Endothelial cell of umbilical vein (primary cell): ENCODE measurements around the gene LPAR6. TPM values are rescaled to one million over a fixed set of nuclear protein-coding genes. Genes with fewer than 3 reads are reported as not detected.

ENCODE experiments used
- BruUV-seq: library from RNA; stranded (reverse); fragments of 400-500 nt; replicated peaks from 2 replicates; lab custom pipeline; 2021; lab: Mats Ljungman, UMichigan
- CTCF ChIA-PET: fragments of 300-600, 350-600 bp; sonication (Branson Sonifier 250); formaldehyde crosslinking; loops from one replicate; lab custom pipeline; 2021; ENCODE audit warnings: antibody characterized with exemption, inconsistent platforms; lab: Charles Lee
- POLR2A ChIA-PET: fragments of 300-600, 350-600 bp; sonication (Branson Sonifier 250); formaldehyde crosslinking; loops from one replicate; lab custom pipeline; 2021; ENCODE audit warnings: antibody characterized with exemption, inconsistent platforms; lab: Charles Lee
- DNase-seq: peaks from one replicate; pipeline ENCODE4 v3.0.0-alpha.2; 2011; ENCODE audit warnings: low read depth, low spot score
- FAIRE-seq: peaks from 2 replicates; lab custom pipeline; 2011; peaks lifted over from hg19 to GRCh38; lab: Jason Lieb, UNC
- H2AFZ ChIP-seq: 2 replicates; pipeline ENCODE4 v1.6.0; 2012; ENCODE audit warnings: low read depth, low read length, control low read depth, inconsistent platforms
- H3K27ac ChIP-seq: 2 replicates; pipeline ENCODE4 v1.5.1; 2011; ENCODE audit warnings: low read depth, mild to moderate bottlenecking, control low read depth, low read length, moderate library complexity; ENCODE audit not compliant: insufficient read depth
- H3K27me3 ChIP-seq, 2 experiments: 2 replicates each; pipeline versions ENCODE4 v1.6.0 to v1.6.1; 2011; ENCODE audit warnings: low read length in 2 of 2, mixed read lengths in 1 of 2; ENCODE audit not compliant: control insufficient read depth in 2 of 2, insufficient read depth in 2 of 2
- H3K36me3 ChIP-seq, 2 experiments: 2 replicates in 1 of 2; 3 replicates in 1 of 2; pipeline ENCODE4 v1.5.1; 2011; ENCODE audit warnings: low read length in 2 of 2, mild to moderate bottlenecking in 1 of 2, moderate library complexity in 1 of 2; ENCODE audit not compliant: control insufficient read depth in 2 of 2, insufficient read depth in 2 of 2; ENCODE audit errors: extremely low read depth in 1 of 2
- H3K4me1 ChIP-seq: 3 replicates; pipeline ENCODE4 v1.5.1; 2011; ENCODE audit warnings: mild to moderate bottlenecking, low read length; ENCODE audit not compliant: control insufficient read depth, insufficient read depth; ENCODE audit errors: extremely low read depth
- H3K4me2 ChIP-seq: 2 replicates; pipeline ENCODE4 v1.6.1; 2011; ENCODE audit warnings: low read length, control low read depth, mixed read lengths; ENCODE audit not compliant: insufficient read depth
- H3K4me3 ChIP-seq, 3 experiments: fragments of 200-600 bp in 1 of 3; sonication (generic), shearing (Covaris generic) in 1 of 3; replicated peaks in 1 of 3; 2 replicates each; pipeline ENCODE4 v1.5.1; 2011 to 2016; ENCODE audit warnings: control low read depth in 3 of 3, low read length in 3 of 3, mild to moderate bottlenecking in 2 of 3, inconsistent platforms in 1 of 3, low read depth in 1 of 3, moderate library complexity in 1 of 3; ENCODE audit not compliant: insufficient read depth in 1 of 3
- H3K79me2 ChIP-seq: 2 replicates; pipeline ENCODE4 v1.6.0; 2012; ENCODE audit warnings: low read length, inconsistent platforms; ENCODE audit not compliant: control insufficient read depth, insufficient read depth
- H3K9ac ChIP-seq: replicated peaks from 2 replicates; pipeline ENCODE3; 2011; ENCODE audit warnings: low read length, control low read depth; ENCODE audit not compliant: insufficient read depth; ENCODE audit errors: extremely low read depth
- H3K9me1 ChIP-seq: replicated peaks from 3 replicates; pipeline ENCODE4 v1.6.0; 2011; ENCODE audit warnings: mild to moderate bottlenecking, low read length; ENCODE audit not compliant: control insufficient read depth, insufficient read depth; ENCODE audit errors: extremely low read depth
- H3K9me3 ChIP-seq: replicated peaks from 2 replicates; pipeline ENCODE4 v1.5.1; 2012; ENCODE audit warnings: low read length, inconsistent platforms; ENCODE audit not compliant: control insufficient read depth, insufficient read depth
- H4K20me1 ChIP-seq: replicated peaks from 2 replicates; pipeline ENCODE3; 2011; ENCODE audit warnings: mild to moderate bottlenecking, low read length; ENCODE audit not compliant: control insufficient read depth, insufficient read depth; ENCODE audit errors: extremely low read depth
- CTCF ChIP-seq, 2 donors: IDR thresholded peaks; 1 replicate in 1 of 2; 2 replicates in 1 of 2; pipeline ENCODE4 v1.5.1; 2011; ENCODE audit warnings: low read length in 2 of 2, mild to moderate bottlenecking in 2 of 2, moderate library complexity in 2 of 2, control low read depth in 1 of 2, inconsistent platforms in 1 of 2, low read depth in 1 of 2; ENCODE audit not compliant: insufficient read depth in 1 of 2; ENCODE audit errors: extremely low read depth in 1 of 2
- EZH2 ChIP-seq: IDR thresholded peaks from 2 replicates; pipeline ENCODE4 v1.6.1; 2012; ENCODE audit warnings: borderline replicate concordance, low read depth, mild to moderate bottlenecking, moderate library complexity, low read length, inconsistent platforms; ENCODE audit not compliant: severe bottlenecking
- FOS ChIP-seq: IDR thresholded peaks from 2 replicates; pipeline ENCODE4 v1.6.1; 2011; ENCODE audit warnings: mild to moderate bottlenecking, low read length, moderate library complexity, borderline replicate concordance; ENCODE audit not compliant: insufficient read depth
- GATA2 ChIP-seq: IDR thresholded peaks from 2 replicates; pipeline ENCODE4 v1.7.0; 2011; ENCODE audit warnings: low read depth, mild to moderate bottlenecking, moderate library complexity, mixed read lengths, low read length; ENCODE audit not compliant: insufficient read length, insufficient read depth
- JUN ChIP-seq: IDR thresholded peaks from 2 replicates; pipeline ENCODE4 v1.6.1; 2011; ENCODE audit warnings: borderline replicate concordance, low read depth; ENCODE audit not compliant: insufficient read length, insufficient read depth
- MAX ChIP-seq: IDR thresholded peaks from 2 replicates; pipeline ENCODE4 v1.6.1; 2011; ENCODE audit not compliant: insufficient read depth, insufficient read length
- MYC ChIP-seq: IDR thresholded peaks from one replicate; pipeline ENCODE4 v1.6.1; 2011; ENCODE audit warnings: mild to moderate bottlenecking, low read depth, low read length
- POLR2A ChIP-seq: IDR thresholded peaks from 2 replicates; pipeline ENCODE4 v1.6.1; 2012; ENCODE audit warnings: low read depth, mild to moderate bottlenecking, control low read depth, low read length
- POLR2AphosphoS5 ChIP-seq: IDR thresholded peaks from 2 replicates; pipeline ENCODE4 v1.6.1; 2012; ENCODE audit warnings: low read depth, mild to moderate bottlenecking, control low read depth, low read length, moderate library complexity; ENCODE audit not compliant: insufficient read depth
- dilution Hi-C: fragments of 300-500 bp; cut with MboI; formaldehyde crosslinking; loops from one replicate; pipeline ENCODE4 v1.15.0; 2019; ENCODE audit warnings: low sequenced_read_pairs; ENCODE audit not compliant: extremely low pct_ligation_motif_present
- intact Hi-C: fragments of 100-400 bp; cut with micrococcal nuclease; formaldehyde crosslinking; loops from one replicate; pipeline ENCODE4 v1.10.0; 2022
- polyA plus RNA-seq, 4 experiments: library from polyadenylated mRNA; depleted of rRNA in 3 of 4; stranded (reverse) in 3 of 4; unstranded in 1 of 4; fragments of >200 nt; gene quantifications; 2 replicates each; pipeline versions ENCODE4 v1.2.1 to v1.2.3, GENCODE V29; 2011 to 2012; ENCODE audit warnings: missing spikeins in 1 of 4
- total RNA-seq: library from RNA; stranded (reverse); gene quantifications from 2 replicates; pipeline ENCODE4 v1.2.3, GENCODE V29; 2021

LPAR6 gene
- total and polyA plus RNA-seq, 2 donors (not counting 3 experiments of a cell fraction or from before 2014, with no cell fraction given), result 14.5 to 22.9 TPM

- no peak overlapping the region for H3K4me3 ChIP-seq
- CTCF ChIA-PET, result interaction anchor here (0.7 to 1.1 kb wide), 3 partner anchors 10 to 17 kb away, joined by 3 to 4 read pairs (median 3); no protein-coding TSS in a partner anchor
- BruUV-seq, result no TSS peak
- H3K27me3 ChIP-seq, result no peaks in the 10 kb centered on the region
- peaks cover 29% of the 10 kb centered on the region for H3K4me1 ChIP-seq
- H3K9me1 ChIP-seq, result no peaks in the 10 kb centered on the region
- POLR2A ChIA-PET, result interaction anchor here (0.7 kb wide), 1 partner anchor 101 kb away, joined by 3 read pairs; no protein-coding TSS in a partner anchor
- H3K4me2 ChIP-seq, result no peak overlapping the region
- no peaks in the 10 kb centered on the region for H3K79me2 ChIP-seq
- peak overlapping the region; percentile 23 for H3K27ac ChIP-seq
- intact Hi-C loops, result no loop called here
- H3K9ac ChIP-seq, result no peak overlapping the region
- H2AFZ ChIP-seq, result no peak overlapping the region
- H3K9me3 ChIP-seq, result no peaks in the 10 kb centered on the region
- H3K36me3 ChIP-seq, result no peaks in the 10 kb centered on the region
- peak; percentile 89 for DNase-seq
- H4K20me1 ChIP-seq, result no peaks in the 10 kb centered on the region
- FAIRE-seq, result peak; percentile 24
- dilution Hi-C loops, result no loop called here
- TF ChIP-seq CTCF (IDR thresholded peaks at IDR 0.05; ENCODE audit: extremely low read depth in 1 of 2, insufficient read depth in 1 of 2, low read depth in 1 of 2, low read length in 2 of 2) (no peak), EZH2 (no peak), JUN (no peak), FOS (no peak), GATA2 (no peak), POLR2AphosphoS5 (no peak), MYC (no peak), POLR2A (no peak), MAX (no peak)
Observed at GRCh38 chr13:48431431-48431830, 18.5 kb upstream of the LPAR6 start.
